ENCODE data around the gene MAGEA9B. TPM values are rescaled to one million over a fixed set of nuclear protein-coding genes. Genes with fewer than 3 reads are reported as not detected.
"Not testable (repeated sequence)": the region's sequence is repeated elsewhere in the genome, so short reads cannot be mapped to it uniquely, and the experiment has no call there.

Gene MAGEA9B
- total RNA-seq, 1 donor from 2014 or later = not detected

DNA sequence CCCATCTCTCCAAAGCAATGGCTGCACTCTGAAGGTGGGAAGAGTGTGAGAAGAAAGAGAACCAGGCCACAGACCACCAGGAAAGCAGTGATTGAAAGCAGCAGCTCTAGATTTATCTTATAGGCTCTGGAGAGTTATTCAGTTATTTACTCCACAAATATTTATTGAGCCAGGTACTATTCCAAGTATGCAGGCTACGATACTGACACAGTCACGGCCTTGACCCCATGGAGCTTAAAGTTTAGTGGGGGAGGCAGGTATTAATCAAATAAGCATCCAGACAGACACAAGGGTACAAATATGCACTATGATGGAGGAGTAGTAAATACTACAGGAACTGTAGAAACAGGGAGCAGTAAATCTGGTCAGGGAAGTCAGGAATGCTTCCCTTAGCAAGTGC is 41.5 kb upstream of the MAGEA9B start:
- Histone ChIP-seq H3K27me3 (ENCODE audit: low read depth) (no peaks in the 10 kb centered on the region), H3K36me3 (no peaks in the 10 kb centered on the region), H3K9me3 (no peaks in the 10 kb centered on the region), H3K4me3 (no peak overlapping the region), H3K4me1 (no peaks in the 10 kb centered on the region), H3K27ac (no peak overlapping the region)
- ATAC-seq = no peak
- TF ChIP-seq, protein P1, sequence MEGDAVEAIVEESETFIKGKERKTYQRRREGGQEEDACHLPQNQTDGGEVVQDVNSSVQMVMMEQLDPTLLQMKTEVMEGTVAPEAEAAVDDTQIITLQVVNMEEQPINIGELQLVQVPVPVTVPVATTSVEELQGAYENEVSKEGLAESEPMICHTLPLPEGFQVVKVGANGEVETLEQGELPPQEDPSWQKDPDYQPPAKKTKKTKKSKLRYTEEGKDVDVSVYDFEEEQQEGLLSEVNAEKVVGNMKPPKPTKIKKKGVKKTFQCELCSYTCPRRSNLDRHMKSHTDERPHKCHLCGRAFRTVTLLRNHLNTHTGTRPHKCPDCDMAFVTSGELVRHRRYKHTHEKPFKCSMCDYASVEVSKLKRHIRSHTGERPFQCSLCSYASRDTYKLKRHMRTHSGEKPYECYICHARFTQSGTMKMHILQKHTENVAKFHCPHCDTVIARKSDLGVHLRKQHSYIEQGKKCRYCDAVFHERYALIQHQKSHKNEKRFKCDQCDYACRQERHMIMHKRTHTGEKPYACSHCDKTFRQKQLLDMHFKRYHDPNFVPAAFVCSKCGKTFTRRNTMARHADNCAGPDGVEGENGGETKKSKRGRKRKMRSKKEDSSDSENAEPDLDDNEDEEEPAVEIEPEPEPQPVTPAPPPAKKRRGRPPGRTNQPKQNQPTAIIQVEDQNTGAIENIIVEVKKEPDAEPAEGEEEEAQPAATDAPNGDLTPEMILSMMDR (IDR thresholded peaks at IDR 0.05) = no peak
- DNase-seq = no peak
- intact Hi-C loops (cut with DNase I) = no loop called here

DNA sequence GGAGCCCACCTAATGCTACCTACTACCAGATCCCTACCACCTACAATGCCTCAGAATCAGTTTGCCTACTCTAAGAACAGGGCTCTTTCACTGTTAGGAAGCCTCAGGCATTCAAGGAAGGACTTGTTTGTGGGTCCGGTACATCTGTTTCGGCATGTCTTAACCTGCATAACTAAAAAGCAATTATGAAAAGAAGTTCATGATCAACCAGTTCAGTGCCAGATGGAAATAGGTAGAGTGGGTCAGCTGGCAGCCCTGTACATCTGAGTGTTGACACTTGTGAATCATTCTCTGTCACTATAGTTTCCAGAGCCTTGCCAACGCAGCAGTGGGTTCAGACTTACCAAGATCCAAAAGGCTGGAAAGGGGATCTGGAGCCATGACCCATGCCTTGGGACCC is 41.0 kb upstream of the MAGEA9B start:
- H3K27ac ChIP-seq = no peak overlapping the region
- DNase-seq (no peak), ATAC-seq (no peak)
- intact Hi-C loops (cut with DNase I) = no loop called here
- no peaks in the 10 kb centered on the region for H3K27me3 ChIP-seq (ENCODE audit: low read depth)
- no peaks in the 10 kb centered on the region for H3K4me1 ChIP-seq
- H3K9me3 ChIP-seq = no peaks in the 10 kb centered on the region
- TF ChIP-seq, protein P1 (IDR thresholded peaks at IDR 0.05) = no peak
- no peak overlapping the region for H3K4me3 ChIP-seq
- no peaks in the 10 kb centered on the region for H3K36me3 ChIP-seq

DNA sequence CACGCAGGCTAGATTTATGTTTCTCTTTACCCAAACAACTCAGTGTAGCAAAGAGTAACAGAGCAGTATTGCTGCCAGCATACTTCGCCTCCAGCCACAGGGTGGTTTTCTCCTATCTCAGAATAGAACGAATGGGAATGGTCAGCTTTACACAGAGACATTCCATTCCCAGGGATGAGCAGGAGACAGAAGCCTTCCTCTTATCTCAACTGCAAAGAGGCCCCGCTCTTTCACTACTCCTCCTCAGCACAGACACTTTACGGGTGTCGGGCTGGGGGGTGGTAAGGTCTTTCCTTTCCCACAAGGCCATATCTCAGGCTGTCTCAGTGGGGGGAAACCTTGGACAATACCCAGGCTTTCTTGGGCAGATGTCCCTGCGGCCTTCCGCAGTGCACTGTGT is 39.6 kb upstream of the MAGEA9B start:
- H3K9me3 ChIP-seq; H3K36me3 ChIP-seq; H3K4me1 ChIP-seq; H3K4me3 ChIP-seq; H3K27ac ChIP-seq; H3K27me3 ChIP-seq (ENCODE audit: low read depth); DNase-seq; intact Hi-C loops (cut with DNase I); ATAC-seq: not testable (repeated sequence)

DNA sequence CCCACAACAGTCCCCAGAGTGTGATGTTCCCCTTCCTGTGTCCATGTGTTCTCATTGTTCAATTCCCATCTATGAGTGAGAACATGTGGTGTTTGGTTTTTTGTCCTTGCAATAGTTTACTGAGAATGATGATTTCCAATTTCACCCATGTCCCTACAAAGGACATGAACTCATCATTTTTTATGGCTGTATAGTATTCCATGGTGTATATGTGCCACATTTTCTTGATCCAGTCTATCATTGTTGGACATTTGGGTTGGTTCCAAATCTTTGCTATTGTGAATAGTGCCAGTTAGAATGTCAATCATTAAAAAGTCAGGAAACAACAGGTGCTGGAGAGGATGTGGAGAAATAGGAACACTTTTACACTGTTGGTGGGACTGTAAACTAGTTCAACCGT is 32.4 kb upstream of the MAGEA9B start:
- H3K9me3 ChIP-seq; intact Hi-C loops (cut with DNase I); H3K27me3 ChIP-seq (ENCODE audit: low read depth); H3K27ac ChIP-seq; H3K4me1 ChIP-seq; DNase-seq; H3K4me3 ChIP-seq; H3K36me3 ChIP-seq; ATAC-seq: not testable (repeated sequence)

DNA sequence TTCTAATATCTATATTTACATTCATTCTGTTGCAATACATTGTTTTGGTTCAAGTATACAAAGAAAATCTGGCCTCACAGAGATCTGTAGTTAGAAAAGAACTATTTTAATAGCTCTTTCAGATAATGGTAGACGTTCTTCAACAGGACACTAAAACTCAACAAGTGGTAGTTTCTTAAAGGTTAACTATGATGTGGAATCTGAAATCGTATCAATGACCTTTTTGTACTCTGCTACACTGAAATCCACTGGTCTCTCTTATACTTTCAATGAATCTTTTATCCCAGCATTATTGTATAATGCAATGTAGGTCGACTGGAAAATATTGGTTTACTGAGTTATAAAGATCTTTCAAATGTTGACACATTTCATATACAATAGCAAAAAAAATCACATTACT is 31.6 kb upstream of the MAGEA9B start:
- H3K4me3 ChIP-seq = no peak overlapping the region
- TF ChIP-seq, protein P1 (IDR thresholded peaks at IDR 0.05) = no peak
- H3K9me3 ChIP-seq = no peaks in the 10 kb centered on the region
- DNase-seq (no peak), ATAC-seq (no peak)
- H3K27me3 ChIP-seq (ENCODE audit: low read depth) = no peaks in the 10 kb centered on the region
- no peaks in the 10 kb centered on the region for H3K36me3 ChIP-seq
- intact Hi-C loops (cut with DNase I) = no loop called here
- no peaks in the 10 kb centered on the region for H3K4me1 ChIP-seq
- H3K27ac ChIP-seq = no peak overlapping the region

DNA sequence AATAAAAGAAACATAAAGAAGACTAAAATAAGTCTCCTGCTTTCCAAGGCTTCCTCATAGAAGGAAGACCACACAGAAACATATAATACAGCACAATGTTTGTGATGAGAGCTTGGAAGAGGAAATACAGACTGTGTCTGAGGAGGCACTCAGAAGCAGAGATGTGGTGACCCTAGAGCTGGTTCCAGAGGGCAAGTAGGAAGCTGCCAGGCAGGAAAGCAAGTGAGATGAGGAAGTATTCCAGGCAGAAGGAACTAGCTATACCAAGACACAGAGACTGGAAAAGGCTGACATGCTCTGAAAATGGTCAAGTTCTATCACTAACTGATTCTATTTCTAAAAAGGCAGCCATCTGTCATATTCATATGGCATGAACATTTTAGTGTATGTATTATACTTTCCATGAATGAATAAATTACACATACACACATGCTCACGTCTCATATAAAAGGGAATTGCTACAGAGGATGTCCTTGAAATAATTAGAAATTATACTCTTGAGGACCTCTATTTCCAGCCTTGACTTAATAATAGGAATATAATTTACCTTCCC is 24.4 kb upstream of the MAGEA9B start:
- TF ChIP-seq, protein P1 (IDR thresholded peaks at IDR 0.05) = no peak
- Histone ChIP-seq H3K27me3 (ENCODE audit: low read depth) (no peaks in the 10 kb centered on the region), H3K27ac (no peak overlapping the region), H3K4me3 (no peak overlapping the region), H3K4me1 (no peaks in the 10 kb centered on the region), H3K36me3 (peaks cover 4% of the 10 kb centered on the region), H3K9me3 (no peaks in the 10 kb centered on the region)
- ATAC-seq (no peak), DNase-seq (no peak)
- intact Hi-C loops (cut with DNase I) = no loop called here

DNA sequence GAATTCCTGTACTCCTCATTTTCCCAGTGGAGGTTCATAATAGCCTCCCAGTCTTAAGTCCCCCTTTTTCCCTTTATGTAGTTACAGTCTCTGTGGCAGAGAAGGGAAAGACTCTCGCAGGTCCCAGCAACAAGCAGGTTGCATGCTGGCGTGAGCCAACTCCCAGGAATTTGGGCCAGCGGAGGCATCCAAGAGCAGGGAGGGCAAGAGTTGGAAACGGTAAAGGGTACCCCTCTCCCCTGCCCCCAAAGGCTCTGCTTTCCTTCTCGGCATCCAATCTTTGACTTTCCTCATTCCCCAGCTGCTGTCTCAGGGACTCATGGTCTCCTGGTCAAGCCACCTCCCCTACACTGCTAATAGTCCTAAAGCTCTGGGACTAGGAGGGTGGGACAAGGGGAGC is 23.3 kb upstream of the MAGEA9B start:
- H3K27me3 ChIP-seq (ENCODE audit: low read depth) = no peaks in the 10 kb centered on the region
- H3K4me3 ChIP-seq = no peak overlapping the region
- H3K27ac ChIP-seq = no peak overlapping the region
- intact Hi-C loops (cut with DNase I) = no loop called here
- DNase-seq = no peak
- ATAC-seq = no peak
- H3K9me3 ChIP-seq = no peaks in the 10 kb centered on the region
- H3K36me3 ChIP-seq = peaks cover 12% of the 10 kb centered on the region
- H3K4me1 ChIP-seq = no peaks in the 10 kb centered on the region
- TF ChIP-seq, protein P1 (IDR thresholded peaks at IDR 0.05) = no peak

All from lower lobe of right lung (tissue), 2 donors.